HepG2 (cell line): Measurements from ENCODE around the gene CELF4. TPM values are rescaled to one million over a fixed set of nuclear protein-coding genes. Genes with fewer than 3 reads are reported as not detected.

Experiments
- ATAC-seq: fragments of 200-7000 bp; cut with Tn5 transposase; 3 replicates; pipeline ENCODE4 v1.9.1; 2020; ENCODE audit warnings: mild to moderate bottlenecking, moderate library complexity
- BruUV-seq: library from RNA; stranded (reverse); fragments of 400-500 nt; replicated peaks from 2 replicates; lab custom pipeline; 2021; lab: Mats Ljungman, UMichigan
- CTCF ChIA-PET: fragments of 300-600 bp; formaldehyde crosslinking; extraction: SDS; loops from one replicate; lab custom pipeline; 2021; ENCODE audit warnings: low total read pairs, inconsistent platforms, low intra/inter-chr PET ratio; lab: Yijun Ruan, JAX
- POLR2A ChIA-PET: fragments of 350-600 bp; sonication (Branson Sonifier 250); formaldehyde crosslinking; loops from one replicate; lab custom pipeline; 2020; ENCODE audit warnings: antibody characterized with exemption, inconsistent platforms; lab: Yijun Ruan, JAX
- DNase-seq: peaks from one replicate; pipeline ENCODE4 v3.0.0-alpha.2; 2015; ENCODE audit warnings: low spot score
- FAIRE-seq: peaks from 3 replicates; lab custom pipeline; 2011; peaks lifted over from hg19 to GRCh38; lab: Jason Lieb, UNC
- H2AFZ ChIP-seq: one replicate; pipeline ENCODE4 v1.6.1; 2011; ENCODE audit warnings: low read length, inconsistent platforms
- H3K27ac ChIP-seq: fragments of 300-600 bp; 3 replicates; pipeline ENCODE4 v1.8.0; 2011; ENCODE audit warnings: mixed run types, mild to moderate bottlenecking, mixed read lengths, low read length, inconsistent platforms; ENCODE audit not compliant: insufficient read depth; ENCODE audit errors: extremely low read length
- H3K27me3 ChIP-seq, 2 experiments: fragments of 200-600 bp in 1 of 2; 2 replicates in 1 of 2; 3 replicates in 1 of 2; pipeline versions ENCODE4 v1.6.0 to v1.8.0; 2011; ENCODE audit warnings: low read length in 2 of 2, mild to moderate bottlenecking in 2 of 2, moderate library complexity in 2 of 2, inconsistent platforms in 1 of 2; ENCODE audit not compliant: insufficient read depth in 2 of 2, control insufficient read depth in 1 of 2
- H3K36me3 ChIP-seq, 2 experiments: fragments of 200-600 bp in 1 of 2; replicated peaks in 1 of 2; 2 replicates in 1 of 2; 3 replicates in 1 of 2; pipeline versions ENCODE4 v1.5.1 to v1.8.0; 2011; ENCODE audit warnings: low read length in 2 of 2, inconsistent platforms in 1 of 2; ENCODE audit not compliant: insufficient read depth in 2 of 2, control insufficient read depth in 1 of 2
- H3K4me1 ChIP-seq: 2 replicates; pipeline ENCODE4 v1.5.1; 2012; ENCODE audit warnings: low read length, inconsistent platforms; ENCODE audit not compliant: insufficient read depth
- H3K4me2 ChIP-seq: 2 replicates; pipeline ENCODE4 v1.6.0; 2011; ENCODE audit warnings: low read depth, low read length, inconsistent platforms
- H3K4me3 ChIP-seq, 3 experiments: fragments of 200-600 bp in 1 of 3; sonication (generic), shearing (Covaris generic) in 1 of 3; replicated peaks in 1 of 3; 2 replicates each; pipeline ENCODE4 v1.5.1; 2011 to 2016; ENCODE audit warnings: low read length in 3 of 3, inconsistent platforms in 2 of 3, low read depth in 2 of 3, mild to moderate bottlenecking in 2 of 3, control low read depth in 1 of 3, mixed read lengths in 1 of 3; ENCODE audit not compliant: insufficient read depth in 1 of 3
- H3K79me2 ChIP-seq: one replicate; pipeline ENCODE4 v1.6.1; 2011; ENCODE audit warnings: low read length, inconsistent platforms; ENCODE audit not compliant: insufficient read depth
- H3K9ac ChIP-seq: 2 replicates; pipeline ENCODE4 v1.6.0; 2011; ENCODE audit warnings: mild to moderate bottlenecking, low read depth, low read length, inconsistent platforms; ENCODE audit not compliant: insufficient read depth
- H3K9me3 ChIP-seq: 2 replicates; pipeline ENCODE4 v1.5.1; 2012; ENCODE audit warnings: mild to moderate bottlenecking, low read length
- H4K20me1 ChIP-seq: 2 replicates; pipeline ENCODE4 v1.6.0; 2011; ENCODE audit warnings: inconsistent platforms, mild to moderate bottlenecking, low read length, moderate library complexity; ENCODE audit not compliant: insufficient read depth
- FOXO4 ChIP-seq: sonication (generic); formaldehyde crosslinking; conservative IDR thresholded peaks from 2 replicates; pipeline ENCODE4 v1.8.1; 2023; ENCODE audit warnings: missing genetic modification reagents
- HOXA7 ChIP-seq: sonication (generic); formaldehyde crosslinking; IDR thresholded peaks from 2 replicates; pipeline ENCODE4 v1.8.1; 2022; ENCODE audit warnings: mild to moderate bottlenecking, missing genetic modification reagents, moderate library complexity
- KLF13 ChIP-seq: sonication (generic); formaldehyde crosslinking; IDR thresholded peaks from 2 replicates; pipeline ENCODE4 v1.4.0; 2020; ENCODE audit warnings: mild to moderate bottlenecking, missing genetic modification reagents
- NCOA1 ChIP-seq: sonication (generic); formaldehyde crosslinking; IDR thresholded peaks from 2 replicates; pipeline ENCODE4 v1.9.0; 2021; ENCODE audit warnings: missing genetic modification reagents
- NFE2L2 ChIP-seq: fragments of 150-350 bp; IDR thresholded peaks from 2 replicates; pipeline ENCODE4 v1.6.1; 2014; ENCODE audit warnings: low read length
- NFIB ChIP-seq: sonication (generic); formaldehyde crosslinking; IDR thresholded peaks from 2 replicates; pipeline ENCODE4 v1.9.0; 2021; ENCODE audit warnings: missing genetic modification reagents, mild to moderate bottlenecking, borderline replicate concordance
- YEATS4 ChIP-seq: sonication (generic); formaldehyde crosslinking; IDR thresholded peaks from 2 replicates; pipeline ENCODE4 v1.4.0; 2020; ENCODE audit warnings: missing genetic modification reagents, borderline replicate concordance
- ZBTB21 ChIP-seq: sonication (generic); formaldehyde crosslinking; IDR thresholded peaks from 2 replicates; pipeline ENCODE4 v1.4.0; 2020; ENCODE audit warnings: missing genetic modification reagents
- ZNF296 ChIP-seq: sonication (generic); formaldehyde crosslinking; conservative IDR thresholded peaks from 2 replicates; pipeline ENCODE4 v1.5.0; 2020; ENCODE audit warnings: mild to moderate bottlenecking, missing genetic modification reagents
- ZNF569 ChIP-seq: sonication (generic); formaldehyde crosslinking; IDR thresholded peaks from 2 replicates; pipeline ENCODE4 v1.5.0; 2020; ENCODE audit warnings: mild to moderate bottlenecking, missing genetic modification reagents, moderate library complexity, borderline replicate concordance
- ZNF577 ChIP-seq: sonication (generic); formaldehyde crosslinking; IDR thresholded peaks from 2 replicates; pipeline ENCODE4 v1.4.0; 2020; ENCODE audit warnings: mild to moderate bottlenecking, low read depth, missing genetic modification reagents, borderline replicate concordance
- ZNF652 ChIP-seq: IDR thresholded peaks from 2 replicates; pipeline ENCODE4 v1.6.1; 2016; ENCODE audit warnings: low read depth, borderline replicate concordance
- ZNF891 ChIP-seq: sonication (generic); formaldehyde crosslinking; IDR thresholded peaks from 2 replicates; pipeline ENCODE4 v1.5.0; 2020; ENCODE audit warnings: mild to moderate bottlenecking, missing genetic modification reagents
- ZSCAN30 ChIP-seq: sonication (generic); formaldehyde crosslinking; IDR thresholded peaks from 2 replicates; pipeline ENCODE4 v1.5.0; 2020; ENCODE audit warnings: mild to moderate bottlenecking, missing genetic modification reagents
- WGBS: methylation state at CpG from one replicate; pipeline ENCODE4 v1.1.6; 2017; ENCODE audit warnings: low lambda C conversion rate; 5-methylcytosine and 5-hydroxymethylcytosine counted together
- in situ Hi-C: cut with HindIII; loops from 2 replicates; pipeline ENCODE4 v1.10.0; 2017; ENCODE audit warnings: low pct_unique_long_range_greater_than_20kb; ENCODE audit not compliant: extremely low pct_ligation_motif_present
- intact Hi-C: fragments of 100-400 bp; cut with micrococcal nuclease; formaldehyde crosslinking; loops from one replicate; pipeline ENCODE4 v1.10.0; 2022; ENCODE audit not compliant: unreplicated experiment
- polyA plus RNA-seq, 8 experiments: library from polyadenylated mRNA; depleted of rRNA in 3 of 8; stranded (reverse) in 7 of 8; unstranded in 1 of 8; fragments of >200 nt; fragmentation: Illumina TruSeq in 4 of 8; extraction: Trizol in 4 of 8; gene quantifications; 2 replicates each; pipeline versions ENCODE4 v1.2.1 to v1.2.3, GENCODE V29; 2011 to 2016; ENCODE audit warnings: low read depth in 4 of 8, missing spikeins in 1 of 8, mixed read lengths in 1 of 8; ENCODE audit not compliant: insufficient read depth in 1 of 8
- total RNA-seq, 5 experiments: library from RNA; depleted of rRNA; stranded (reverse); fragments of >200 nt; fragmentation: Illumina TruSeq; extraction: Trizol; gene quantifications; 2 replicates each; pipeline ENCODE4 v1.2.3, GENCODE V29; 2016; ENCODE audit warnings: low read depth in 1 of 5
- TF ChIP-seq, protein P1 (sequence below): sonication (generic); formaldehyde crosslinking; IDR thresholded peaks from 2 replicates; pipeline ENCODE4 v1.4.0; 2020; ENCODE audit warnings: low read depth, missing genetic modification reagents
- TF ChIP-seq, protein P2 (sequence below): sonication (generic); formaldehyde crosslinking; IDR thresholded peaks from 2 replicates; pipeline ENCODE4 v1.4.0; 2020; ENCODE audit warnings: missing genetic modification reagents

Gene CELF4
- total and polyA plus RNA-seq, 2 of the 13 experiments (the other 11 are each of a cell fraction or from before 2014, with no cell fraction given), result not detected

DNA sequence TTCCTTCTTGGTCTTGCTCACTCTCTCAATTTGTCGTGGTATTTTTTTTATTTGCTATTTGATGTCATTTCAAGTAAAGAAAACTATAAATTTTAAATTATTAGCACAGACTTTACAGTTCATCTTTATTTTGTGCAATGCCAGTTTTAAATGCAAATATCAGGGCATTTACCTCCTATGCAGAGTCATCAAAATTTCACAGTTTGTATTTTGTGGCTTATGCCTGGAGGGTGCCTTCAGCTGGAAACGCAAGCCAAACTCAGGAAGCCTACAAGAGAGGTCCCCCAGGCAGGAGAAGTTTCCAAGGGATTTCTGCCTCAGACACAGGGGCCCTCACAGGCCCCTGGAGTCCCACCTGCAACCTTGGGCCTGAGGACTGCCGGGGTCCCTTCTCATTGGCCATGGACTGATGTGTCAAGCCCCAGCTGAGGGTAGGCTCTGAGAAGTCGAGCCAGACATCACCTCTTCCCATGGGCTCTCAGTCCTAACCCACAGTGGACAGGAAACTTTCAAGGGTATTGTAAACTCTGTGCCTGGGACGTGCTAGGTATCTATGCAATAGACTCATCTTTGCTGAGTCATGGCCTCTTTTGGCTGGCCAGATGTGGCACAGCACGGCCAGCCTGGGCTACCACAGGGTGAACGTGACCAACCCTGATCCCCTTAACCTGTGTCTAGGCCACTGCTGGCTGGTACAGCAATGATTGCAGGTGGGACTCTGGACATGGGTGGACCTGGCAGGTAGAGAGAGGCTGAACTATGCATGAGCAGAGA is 236.5 kb downstream of the CELF4 start:
- no peak overlapping the region for H3K9ac ChIP-seq
- ChIA-PET CTCF (no interaction called here), POLR2A (no interaction called here)
- FAIRE-seq (no peak), ATAC-seq (peak; percentile 14; the same call in 2 of the 3 replicates), DNase-seq (no peak)
- no peaks in the 10 kb centered on the region for H4K20me1 ChIP-seq
- WGBS, result 30% methylated on average over 2 of the region's 7 CpGs
- no peaks in the 10 kb centered on the region for H3K79me2 ChIP-seq
- intact Hi-C loops (no loop called here), in situ Hi-C loops (no loop called here)
- no peak overlapping the region for H3K4me2 ChIP-seq
- no peaks in the 10 kb centered on the region for H3K9me3 ChIP-seq
- H3K27ac ChIP-seq, result no peak overlapping the region
- no peak overlapping the region for H2AFZ ChIP-seq
- H3K4me1 ChIP-seq, result peaks cover 12% of the 10 kb centered on the region
- BruUV-seq, result no TSS peak
- H3K36me3 ChIP-seq, result no peaks in the 10 kb centered on the region
- peaks cover 3 to 26% of the 10 kb centered on the region in 2 experiments; a peak in 4 of 5 replicates for H3K27me3 ChIP-seq
- no peak overlapping the region for H3K4me3 ChIP-seq
- TF ChIP-seq NFE2L2 (peak; percentile 85), ZNF652 (CRISPR knock-in tag) (no peak), ZNF569 (CRISPR knock-in tag) (no peak), ZNF296 (CRISPR knock-in tag) (no peak), ZNF577 (CRISPR knock-in tag) (no peak), ZNF891 (CRISPR knock-in tag) (no peak), NCOA1 (CRISPR knock-in tag) (no peak), FOXO4 (CRISPR knock-in tag) (no peak), ZBTB21 (no peak), NFIB (CRISPR knock-in tag) (no peak), HOXA7 (CRISPR knock-in tag) (no peak), KLF13 (CRISPR knock-in tag) (no peak), YEATS4 (CRISPR knock-in tag) (no peak), ZSCAN30 (no peak)
- TF ChIP-seq, protein P1, sequence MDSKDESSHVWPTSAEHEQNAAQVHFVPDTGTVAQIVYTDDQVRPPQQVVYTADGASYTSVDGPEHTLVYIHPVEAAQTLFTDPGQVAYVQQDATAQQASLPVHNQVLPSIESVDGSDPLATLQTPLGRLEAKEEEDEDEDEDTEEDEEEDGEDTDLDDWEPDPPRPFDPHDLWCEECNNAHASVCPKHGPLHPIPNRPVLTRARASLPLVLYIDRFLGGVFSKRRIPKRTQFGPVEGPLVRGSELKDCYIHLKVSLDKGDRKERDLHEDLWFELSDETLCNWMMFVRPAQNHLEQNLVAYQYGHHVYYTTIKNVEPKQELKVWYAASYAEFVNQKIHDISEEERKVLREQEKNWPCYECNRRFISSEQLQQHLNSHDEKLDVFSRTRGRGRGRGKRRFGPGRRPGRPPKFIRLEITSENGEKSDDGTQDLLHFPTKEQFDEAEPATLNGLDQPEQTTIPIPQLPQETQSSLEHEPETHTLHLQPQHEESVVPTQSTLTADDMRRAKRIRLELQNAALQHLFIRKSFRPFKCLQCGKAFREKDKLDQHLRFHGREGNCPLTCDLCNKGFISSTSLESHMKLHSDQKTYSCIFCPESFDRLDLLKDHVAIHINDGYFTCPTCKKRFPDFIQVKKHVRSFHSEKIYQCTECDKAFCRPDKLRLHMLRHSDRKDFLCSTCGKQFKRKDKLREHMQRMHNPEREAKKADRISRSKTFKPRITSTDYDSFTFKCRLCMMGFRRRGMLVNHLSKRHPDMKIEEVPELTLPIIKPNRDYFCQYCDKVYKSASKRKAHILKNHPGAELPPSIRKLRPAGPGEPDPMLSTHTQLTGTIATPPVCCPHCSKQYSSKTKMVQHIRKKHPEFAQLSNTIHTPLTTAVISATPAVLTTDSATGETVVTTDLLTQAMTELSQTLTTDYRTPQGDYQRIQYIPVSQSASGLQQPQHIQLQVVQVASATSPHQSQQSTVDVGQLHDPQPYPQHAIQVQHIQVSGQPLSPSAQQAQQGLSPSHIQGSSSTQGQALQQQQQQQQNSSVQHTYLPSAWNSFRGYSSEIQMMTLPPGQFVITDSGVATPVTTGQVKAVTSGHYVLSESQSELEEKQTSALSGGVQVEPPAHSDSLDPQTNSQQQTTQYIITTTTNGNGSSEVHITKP, result no peak
- TF ChIP-seq, protein P2, sequence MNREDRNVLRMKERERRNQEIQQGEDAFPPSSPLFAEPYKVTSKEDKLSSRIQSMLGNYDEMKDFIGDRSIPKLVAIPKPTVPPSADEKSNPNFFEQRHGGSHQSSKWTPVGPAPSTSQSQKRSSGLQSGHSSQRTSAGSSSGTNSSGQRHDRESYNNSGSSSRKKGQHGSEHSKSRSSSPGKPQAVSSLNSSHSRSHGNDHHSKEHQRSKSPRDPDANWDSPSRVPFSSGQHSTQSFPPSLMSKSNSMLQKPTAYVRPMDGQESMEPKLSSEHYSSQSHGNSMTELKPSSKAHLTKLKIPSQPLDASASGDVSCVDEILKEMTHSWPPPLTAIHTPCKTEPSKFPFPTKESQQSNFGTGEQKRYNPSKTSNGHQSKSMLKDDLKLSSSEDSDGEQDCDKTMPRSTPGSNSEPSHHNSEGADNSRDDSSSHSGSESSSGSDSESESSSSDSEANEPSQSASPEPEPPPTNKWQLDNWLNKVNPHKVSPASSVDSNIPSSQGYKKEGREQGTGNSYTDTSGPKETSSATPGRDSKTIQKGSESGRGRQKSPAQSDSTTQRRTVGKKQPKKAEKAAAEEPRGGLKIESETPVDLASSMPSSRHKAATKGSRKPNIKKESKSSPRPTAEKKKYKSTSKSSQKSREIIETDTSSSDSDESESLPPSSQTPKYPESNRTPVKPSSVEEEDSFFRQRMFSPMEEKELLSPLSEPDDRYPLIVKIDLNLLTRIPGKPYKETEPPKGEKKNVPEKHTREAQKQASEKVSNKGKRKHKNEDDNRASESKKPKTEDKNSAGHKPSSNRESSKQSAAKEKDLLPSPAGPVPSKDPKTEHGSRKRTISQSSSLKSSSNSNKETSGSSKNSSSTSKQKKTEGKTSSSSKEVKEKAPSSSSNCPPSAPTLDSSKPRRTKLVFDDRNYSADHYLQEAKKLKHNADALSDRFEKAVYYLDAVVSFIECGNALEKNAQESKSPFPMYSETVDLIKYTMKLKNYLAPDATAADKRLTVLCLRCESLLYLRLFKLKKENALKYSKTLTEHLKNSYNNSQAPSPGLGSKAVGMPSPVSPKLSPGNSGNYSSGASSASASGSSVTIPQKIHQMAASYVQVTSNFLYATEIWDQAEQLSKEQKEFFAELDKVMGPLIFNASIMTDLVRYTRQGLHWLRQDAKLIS (CRISPR knock-in tag), result no peak
